Astrocyte (in vitro differentiated cells and primary cell): ENCODE measurements around the gene DNMBP. TPM values are rescaled to one million over a fixed set of nuclear protein-coding genes. Genes with fewer than 3 reads are reported as not detected.
"Not testable (repeated sequence)": the region's sequence is repeated elsewhere in the genome, so short reads cannot be mapped to it uniquely, and the experiment has no call there.

Experiments used
- DNase-seq: peaks from one replicate; pipeline ENCODE4 v3.0.0-alpha.2; 2010; ENCODE audit warnings: low read depth
- FAIRE-seq: peaks from 2 replicates; lab custom pipeline; 2011; peaks lifted over from hg19 to GRCh38; lab: Jason Lieb, UNC
- H2AFZ ChIP-seq: 2 replicates; pipeline ENCODE4 v1.6.0; 2012; ENCODE audit warnings: low read depth, low read length, inconsistent platforms
- H3K27ac ChIP-seq: 2 replicates; pipeline ENCODE4 v1.5.1; 2011; ENCODE audit warnings: low read depth, low read length, inconsistent platforms
- H3K27me3 ChIP-seq: 2 replicates; pipeline ENCODE4 v1.6.0; 2011; ENCODE audit warnings: low read length, inconsistent platforms; ENCODE audit not compliant: insufficient read depth
- H3K36me3 ChIP-seq: 2 replicates; pipeline ENCODE4 v1.5.1; 2011; ENCODE audit warnings: low read length, inconsistent platforms; ENCODE audit not compliant: insufficient read depth
- H3K4me1 ChIP-seq: 2 replicates; pipeline ENCODE4 v1.5.1; 2011; ENCODE audit warnings: low read length, inconsistent platforms; ENCODE audit not compliant: insufficient read depth
- H3K4me2 ChIP-seq: 2 replicates; pipeline ENCODE4 v1.6.0; 2012; ENCODE audit warnings: low read length, inconsistent platforms
- H3K4me3 ChIP-seq: 2 replicates; pipeline ENCODE4 v1.5.1; 2011; ENCODE audit warnings: low read depth, mild to moderate bottlenecking, low read length, inconsistent platforms; ENCODE audit not compliant: insufficient read depth
- H3K79me2 ChIP-seq: 2 replicates; pipeline ENCODE4 v1.6.0; 2012; ENCODE audit warnings: mild to moderate bottlenecking, low read length, inconsistent platforms; ENCODE audit not compliant: insufficient read depth
- H3K9ac ChIP-seq: 2 replicates; pipeline ENCODE4 v1.6.0; 2012; ENCODE audit warnings: mild to moderate bottlenecking, low read length, inconsistent platforms
- H3K9me3 ChIP-seq: 2 replicates; pipeline ENCODE4 v1.5.1; 2012; ENCODE audit warnings: low read depth, mild to moderate bottlenecking, low read length, inconsistent platforms; ENCODE audit not compliant: insufficient read depth
- H4K20me1 ChIP-seq: 2 replicates; pipeline ENCODE4 v1.6.0; 2012; ENCODE audit warnings: low read length, inconsistent platforms; ENCODE audit not compliant: insufficient read depth
- H3K27ac Mint-ChIP-seq: one replicate; pipeline ENCODE4 v1.8.0; 2021; ENCODE audit warnings: mild to moderate bottlenecking, mixed read lengths; ENCODE audit not compliant: unreplicated experiment
- H3K27me3 Mint-ChIP-seq: one replicate; pipeline ENCODE4 v1.8.0; 2021; ENCODE audit warnings: low read depth, mixed read lengths; ENCODE audit not compliant: unreplicated experiment
- H3K36me3 Mint-ChIP-seq: one replicate; pipeline ENCODE4 v1.8.0; 2021; ENCODE audit warnings: low read depth, mixed read lengths; ENCODE audit not compliant: unreplicated experiment
- H3K4me1 Mint-ChIP-seq: one replicate; pipeline ENCODE4 v1.8.0; 2021; ENCODE audit warnings: low read depth, mixed read lengths; ENCODE audit not compliant: unreplicated experiment
- H3K4me3 Mint-ChIP-seq: one replicate; pipeline ENCODE4 v1.8.0; 2021; ENCODE audit warnings: mild to moderate bottlenecking, moderate library complexity, mixed read lengths; ENCODE audit not compliant: unreplicated experiment
- H3K9me3 Mint-ChIP-seq: one replicate; pipeline ENCODE4 v1.8.0; 2021; ENCODE audit warnings: mild to moderate bottlenecking, mixed read lengths; ENCODE audit not compliant: unreplicated experiment
- EZH2 ChIP-seq: IDR thresholded peaks from 2 replicates; pipeline ENCODE4 v1.6.1; 2012; ENCODE audit warnings: mild to moderate bottlenecking, low read length, inconsistent platforms; ENCODE audit not compliant: insufficient read depth
- total RNA-seq: library from RNA; stranded (reverse); gene quantifications from 2 replicates; pipeline ENCODE4 v1.2.1, GENCODE V29; 2021
- TF ChIP-seq, protein P1 (sequence below): IDR thresholded peaks from 2 replicates; pipeline ENCODE4 v1.5.1; 2011; ENCODE audit warnings: low read depth, mild to moderate bottlenecking, inconsistent platforms, low read length, moderate library complexity; ENCODE audit not compliant: insufficient read depth

DNMBP gene
- total RNA-seq, 1 donor from 2014 or later, result 24.8 TPM

DNA sequence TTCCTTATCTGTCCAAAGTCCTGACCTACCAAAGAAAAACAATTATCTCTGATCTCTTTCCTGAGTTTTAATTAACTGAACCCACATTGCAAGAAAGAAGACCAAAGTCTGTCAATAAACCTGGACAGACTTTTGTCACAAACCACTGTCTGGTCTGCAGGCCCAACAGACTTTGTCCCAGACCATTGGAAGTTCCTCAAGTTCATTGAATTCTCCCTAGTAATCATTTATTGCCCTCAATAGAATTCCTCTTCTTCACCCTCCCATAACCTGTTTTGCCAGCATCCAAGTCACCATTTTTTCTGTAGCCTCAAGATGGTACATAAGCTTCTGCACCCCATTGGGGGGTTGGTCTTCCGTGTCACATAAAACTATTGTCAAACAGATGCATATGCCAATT is 3.9 kb upstream of the DNMBP start:
- Histone ChIP-seq H3K9me3 (no peaks in the 10 kb centered on the region), H3K79me2 (peaks cover 9% of the 10 kb centered on the region), H2AFZ (no peak overlapping the region), H3K4me1 (peaks cover 5% of the 10 kb centered on the region), H3K4me3 (no peak overlapping the region), H4K20me1 (no peaks in the 10 kb centered on the region), H3K27me3 (peaks cover 2% of the 10 kb centered on the region), H3K4me2 (no peak overlapping the region), H3K27ac (no peak overlapping the region), H3K9ac (no peak overlapping the region), H3K36me3 (no peaks in the 10 kb centered on the region)
- Mint-ChIP-seq H3K27me3 (no peaks in the 10 kb centered on the region), H3K27ac (no peak overlapping the region), H3K4me1 (peaks cover 4% of the 10 kb centered on the region), H3K4me3 (no peak overlapping the region), H3K9me3 (no peaks in the 10 kb centered on the region), H3K36me3 (no peaks in the 10 kb centered on the region)
- no peak for FAIRE-seq
- TF ChIP-seq EZH2, result no peak
- TF ChIP-seq, protein P1, sequence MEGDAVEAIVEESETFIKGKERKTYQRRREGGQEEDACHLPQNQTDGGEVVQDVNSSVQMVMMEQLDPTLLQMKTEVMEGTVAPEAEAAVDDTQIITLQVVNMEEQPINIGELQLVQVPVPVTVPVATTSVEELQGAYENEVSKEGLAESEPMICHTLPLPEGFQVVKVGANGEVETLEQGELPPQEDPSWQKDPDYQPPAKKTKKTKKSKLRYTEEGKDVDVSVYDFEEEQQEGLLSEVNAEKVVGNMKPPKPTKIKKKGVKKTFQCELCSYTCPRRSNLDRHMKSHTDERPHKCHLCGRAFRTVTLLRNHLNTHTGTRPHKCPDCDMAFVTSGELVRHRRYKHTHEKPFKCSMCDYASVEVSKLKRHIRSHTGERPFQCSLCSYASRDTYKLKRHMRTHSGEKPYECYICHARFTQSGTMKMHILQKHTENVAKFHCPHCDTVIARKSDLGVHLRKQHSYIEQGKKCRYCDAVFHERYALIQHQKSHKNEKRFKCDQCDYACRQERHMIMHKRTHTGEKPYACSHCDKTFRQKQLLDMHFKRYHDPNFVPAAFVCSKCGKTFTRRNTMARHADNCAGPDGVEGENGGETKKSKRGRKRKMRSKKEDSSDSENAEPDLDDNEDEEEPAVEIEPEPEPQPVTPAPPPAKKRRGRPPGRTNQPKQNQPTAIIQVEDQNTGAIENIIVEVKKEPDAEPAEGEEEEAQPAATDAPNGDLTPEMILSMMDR, result no peak
- no peak for DNase-seq

- H3K4me3 Mint-ChIP-seq, H2AFZ ChIP-seq, H3K9ac ChIP-seq, H3K36me3 ChIP-seq, H3K27ac Mint-ChIP-seq, H4K20me1 ChIP-seq, H3K4me3 ChIP-seq, H3K4me2 ChIP-seq, H3K27ac ChIP-seq, DNase-seq, H3K27me3 Mint-ChIP-seq, H3K36me3 Mint-ChIP-seq, H3K9me3 ChIP-seq, H3K9me3 Mint-ChIP-seq, H3K27me3 ChIP-seq, FAIRE-seq: not testable (repeated sequence)
- Histone ChIP-seq H3K79me2 (peaks cover 26% of the 10 kb centered on the region), H3K4me1 (peaks cover 12% of the 10 kb centered on the region)
- H3K4me1 Mint-ChIP-seq, result peaks cover 20% of the 10 kb centered on the region
These were observed 2.2 kb upstream of the DNMBP start for GRCh38 chr10:100011906-100012305.

DNA sequence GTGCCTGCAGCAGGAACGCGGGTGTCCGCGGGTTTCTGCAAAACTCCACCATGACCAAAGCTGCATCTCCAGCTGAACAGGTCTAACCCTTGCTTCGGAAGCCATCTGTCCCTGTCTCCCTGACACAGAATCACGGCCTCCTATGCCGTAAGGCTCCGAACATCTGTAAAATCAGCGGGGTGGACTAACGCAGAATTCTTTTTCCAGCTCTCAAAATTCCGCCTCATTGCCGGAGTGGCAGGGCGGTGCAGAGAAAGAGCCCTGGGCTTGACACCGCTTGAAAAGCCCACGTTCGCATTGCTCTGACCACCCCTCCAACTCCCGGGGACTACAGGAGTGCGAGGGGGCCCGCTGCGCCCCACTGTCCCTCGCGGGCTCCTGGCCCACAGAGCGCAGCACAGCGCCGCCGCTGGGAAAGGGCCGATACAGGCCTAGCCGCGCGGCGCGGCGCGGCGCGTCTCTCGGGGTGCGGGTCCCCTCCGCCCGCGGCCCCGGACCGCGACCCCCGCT is 409 bp downstream of the DNMBP start:
- H3K27me3 Mint-ChIP-seq, result no peaks in the 10 kb centered on the region
- peak overlapping the region; percentile 97 for H3K27ac ChIP-seq
- peak overlapping the region; percentile 96 for H3K4me3 Mint-ChIP-seq
- H3K4me3 ChIP-seq, result peak overlapping the region; percentile 100
- peak overlapping the region; percentile 88 for H3K9ac ChIP-seq
- H3K4me1 Mint-ChIP-seq, result peaks cover 43% of the 10 kb centered on the region
- H3K36me3 Mint-ChIP-seq, result no peaks in the 10 kb centered on the region
- FAIRE-seq, result no peak
- no peak overlapping the region for H2AFZ ChIP-seq
- peaks cover 2% of the 10 kb centered on the region for H4K20me1 ChIP-seq
- peak overlapping the region; percentile 99 for H3K4me2 ChIP-seq
- no peak for TF ChIP-seq EZH2
- TF ChIP-seq, protein P1, result peak; percentile 12
- H3K36me3 ChIP-seq, result no peaks in the 10 kb centered on the region
- no peaks in the 10 kb centered on the region for H3K9me3 ChIP-seq
- peak overlapping the region; percentile 10 for H3K27ac Mint-ChIP-seq
- DNase-seq, result no peak
- H3K79me2 ChIP-seq, result peaks cover 45% of the 10 kb centered on the region
- H3K4me1 ChIP-seq, result peaks cover 31% of the 10 kb centered on the region
- no peaks in the 10 kb centered on the region for H3K9me3 Mint-ChIP-seq
- H3K27me3 ChIP-seq, result no peaks in the 10 kb centered on the region
